Neural cell (in vitro differentiated cells): ENCODE measurements around the gene FZD2.

Experiments
- MXI1 ChIP-seq: fragments of 450-650 bp; conservative IDR thresholded peaks from 2 replicates; pipeline ENCODE4 v1.6.1; 2014; ENCODE audit warnings: antibody characterized with exemption, mild to moderate bottlenecking; ENCODE audit not compliant: poor library complexity, severe bottlenecking
- POLR2AphosphoS5 ChIP-seq: IDR thresholded peaks from 2 replicates; pipeline ENCODE4 v1.6.1; 2012
- RAD21 ChIP-seq: fragments of 450-650 bp; conservative IDR thresholded peaks from 2 replicates; pipeline ENCODE4 v1.6.1; 2014; ENCODE audit warnings: antibody characterized with exemption, mild to moderate bottlenecking, moderate library complexity
- TF ChIP-seq, protein P1 (sequence below): fragments of 450-650 bp; IDR thresholded peaks from 2 replicates; pipeline ENCODE4 v1.5.1; 2014; ENCODE audit warnings: antibody characterized with exemption, mild to moderate bottlenecking, moderate library complexity; ENCODE audit not compliant: poor library complexity, severe bottlenecking
- TF ChIP-seq, protein P2 (sequence below): IDR thresholded peaks from 2 replicates; pipeline ENCODE4 v1.6.1; 2012; ENCODE audit warnings: borderline replicate concordance

DNA sequence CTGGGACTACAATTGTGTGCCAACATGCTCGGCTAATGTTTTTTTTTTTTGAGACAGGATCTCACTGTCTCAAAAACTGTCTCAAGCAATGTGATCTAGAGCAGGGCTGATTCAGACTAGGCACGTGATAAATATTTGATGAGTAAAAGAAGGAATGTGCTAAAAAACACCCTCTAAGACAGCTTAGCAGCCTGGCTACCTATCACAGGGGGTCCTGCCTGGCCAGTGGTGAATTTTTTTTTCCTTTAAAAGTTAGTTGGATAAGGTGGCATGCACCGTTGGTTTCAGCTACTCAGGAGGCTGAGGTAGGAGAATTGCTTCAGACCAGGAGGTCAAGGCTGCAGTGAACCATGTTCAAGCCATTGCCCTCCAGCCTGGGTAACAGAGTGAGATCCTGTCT lies 39.3 kb upstream of the FZD2 start:
- TF ChIP-seq, protein P1, sequence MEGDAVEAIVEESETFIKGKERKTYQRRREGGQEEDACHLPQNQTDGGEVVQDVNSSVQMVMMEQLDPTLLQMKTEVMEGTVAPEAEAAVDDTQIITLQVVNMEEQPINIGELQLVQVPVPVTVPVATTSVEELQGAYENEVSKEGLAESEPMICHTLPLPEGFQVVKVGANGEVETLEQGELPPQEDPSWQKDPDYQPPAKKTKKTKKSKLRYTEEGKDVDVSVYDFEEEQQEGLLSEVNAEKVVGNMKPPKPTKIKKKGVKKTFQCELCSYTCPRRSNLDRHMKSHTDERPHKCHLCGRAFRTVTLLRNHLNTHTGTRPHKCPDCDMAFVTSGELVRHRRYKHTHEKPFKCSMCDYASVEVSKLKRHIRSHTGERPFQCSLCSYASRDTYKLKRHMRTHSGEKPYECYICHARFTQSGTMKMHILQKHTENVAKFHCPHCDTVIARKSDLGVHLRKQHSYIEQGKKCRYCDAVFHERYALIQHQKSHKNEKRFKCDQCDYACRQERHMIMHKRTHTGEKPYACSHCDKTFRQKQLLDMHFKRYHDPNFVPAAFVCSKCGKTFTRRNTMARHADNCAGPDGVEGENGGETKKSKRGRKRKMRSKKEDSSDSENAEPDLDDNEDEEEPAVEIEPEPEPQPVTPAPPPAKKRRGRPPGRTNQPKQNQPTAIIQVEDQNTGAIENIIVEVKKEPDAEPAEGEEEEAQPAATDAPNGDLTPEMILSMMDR = no peak
- no peak for TF ChIP-seq MXI1
- TF ChIP-seq, protein P2, sequence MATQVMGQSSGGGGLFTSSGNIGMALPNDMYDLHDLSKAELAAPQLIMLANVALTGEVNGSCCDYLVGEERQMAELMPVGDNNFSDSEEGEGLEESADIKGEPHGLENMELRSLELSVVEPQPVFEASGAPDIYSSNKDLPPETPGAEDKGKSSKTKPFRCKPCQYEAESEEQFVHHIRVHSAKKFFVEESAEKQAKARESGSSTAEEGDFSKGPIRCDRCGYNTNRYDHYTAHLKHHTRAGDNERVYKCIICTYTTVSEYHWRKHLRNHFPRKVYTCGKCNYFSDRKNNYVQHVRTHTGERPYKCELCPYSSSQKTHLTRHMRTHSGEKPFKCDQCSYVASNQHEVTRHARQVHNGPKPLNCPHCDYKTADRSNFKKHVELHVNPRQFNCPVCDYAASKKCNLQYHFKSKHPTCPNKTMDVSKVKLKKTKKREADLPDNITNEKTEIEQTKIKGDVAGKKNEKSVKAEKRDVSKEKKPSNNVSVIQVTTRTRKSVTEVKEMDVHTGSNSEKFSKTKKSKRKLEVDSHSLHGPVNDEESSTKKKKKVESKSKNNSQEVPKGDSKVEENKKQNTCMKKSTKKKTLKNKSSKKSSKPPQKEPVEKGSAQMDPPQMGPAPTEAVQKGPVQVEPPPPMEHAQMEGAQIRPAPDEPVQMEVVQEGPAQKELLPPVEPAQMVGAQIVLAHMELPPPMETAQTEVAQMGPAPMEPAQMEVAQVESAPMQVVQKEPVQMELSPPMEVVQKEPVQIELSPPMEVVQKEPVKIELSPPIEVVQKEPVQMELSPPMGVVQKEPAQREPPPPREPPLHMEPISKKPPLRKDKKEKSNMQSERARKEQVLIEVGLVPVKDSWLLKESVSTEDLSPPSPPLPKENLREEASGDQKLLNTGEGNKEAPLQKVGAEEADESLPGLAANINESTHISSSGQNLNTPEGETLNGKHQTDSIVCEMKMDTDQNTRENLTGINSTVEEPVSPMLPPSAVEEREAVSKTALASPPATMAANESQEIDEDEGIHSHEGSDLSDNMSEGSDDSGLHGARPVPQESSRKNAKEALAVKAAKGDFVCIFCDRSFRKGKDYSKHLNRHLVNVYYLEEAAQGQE = no peak
- TF ChIP-seq POLR2AphosphoS5 = no peak
- TF ChIP-seq RAD21 = no peak
